Suprapubic skin (tissue), 4 donors: Measurements from ENCODE around the gene SSH3.

ENCODE experiments used
- CTCF ChIP-seq, 2 donors: fragments of 200-600 bp in 1 of 2; fragments of 450-650 bp in 1 of 2; sonication (generic) in 1 of 2; IDR thresholded peaks; one replicate each; pipeline ENCODE4 v1.5.1; 2016 to 2019; ENCODE audit warnings: antibody characterized with exemption in 2 of 2, mild to moderate bottlenecking in 1 of 2, moderate library complexity in 1 of 2
- EP300 ChIP-seq: sonication (generic); formaldehyde crosslinking; IDR thresholded peaks from one replicate; pipeline ENCODE4 v1.6.1; 2017; ENCODE audit warnings: antibody characterized with exemption
- POLR2A ChIP-seq, 2 donors: fragments of 450-650 bp; IDR thresholded peaks; one replicate each; pipeline ENCODE4 v1.6.1; 2017; ENCODE audit warnings: antibody characterized with exemption in 2 of 2, mild to moderate bottlenecking in 2 of 2, moderate library complexity in 2 of 2
- POLR2AphosphoS5 ChIP-seq, 3 donors: sonication (generic); formaldehyde crosslinking; IDR thresholded peaks; one replicate each; pipeline ENCODE4 v1.6.1; 2017; ENCODE audit warnings: antibody characterized with exemption in 3 of 3

GRCh38 chr11:67264877-67265632 is 38.3 kb upstream of the SSH3 start:
- no peak for TF ChIP-seq CTCF (IDR thresholded peaks at IDR 0.05)
- no peak for TF ChIP-seq POLR2A (IDR thresholded peaks at IDR 0.05)
- TF ChIP-seq EP300 = no peak
- no peak for TF ChIP-seq POLR2AphosphoS5 (IDR thresholded peaks at IDR 0.05)
